Right renal cortex interstitium (tissue), 3 donors: ENCODE results near the gene TMEM231. TPM values are rescaled to one million over a fixed set of nuclear protein-coding genes. Genes with fewer than 3 reads are reported as not detected.
"Not testable (repeated sequence)": the region's sequence is repeated elsewhere in the genome, so short reads cannot be mapped to it uniquely, and the experiment has no call there.

Experiments
- DNase-seq, 3 donors: peaks; one replicate each; pipeline ENCODE4 v3.0.0-alpha.2; 2013; ENCODE audit warnings: low read depth in 3 of 3, low spot score in 2 of 3
- polyA plus RNA-seq, 3 donors: library from polyadenylated mRNA; unstranded; fragments of 120-200 nt; gene quantifications; one replicate each; pipeline ENCODE4 v1.2.1, GENCODE V29; 2013; ENCODE audit not compliant: insufficient read length in 3 of 3

Gene TMEM231
- polyA plus RNA-seq, 3 donors, result 18.4 to 20.5 (median 19.4) TPM

GRCh38 chr16:75567911-75568310 is 11.9 kb upstream of the TMEM231 start:
- DNase-seq, result no peak

- DNase-seq, result no peak
These were observed 10.8 kb upstream of the TMEM231 start for GRCh38 chr16:75566758-75567255.

- peak in 2 of 3 donors; percentile 75 to 81 for DNase-seq
These were observed 10.1 kb upstream of the TMEM231 start, which contains the start of gene GABARAPL2 for GRCh38 chr16:75566040-75566757. Gene GABARAPL2 (plus strand): TSS chr16:75566379. CDS start chr16:75566487, 108 bp downstream.

GRCh38 chr16:75565640-75566039 is 9.6 kb upstream of the TMEM231 start:
- DNase-seq, result no peak

- DNase-seq, result no peak
These were observed 3.7 kb upstream of the TMEM231 start for GRCh38 chr16:75559564-75560372.

- no peak for DNase-seq
These were observed 2.9 kb upstream of the TMEM231 start for GRCh38 chr16:75558846-75559401.

- no peak for DNase-seq
These were observed 439 bp upstream of the TMEM231 start for GRCh38 chr16:75556431-75556950.

- peak in 2 of 3 donors; percentile 78 for DNase-seq
These were observed 792 bp downstream of the TMEM231 start for GRCh38 chr16:75555213-75555706.

- DNase-seq, result no peak
These were observed 3.1 kb downstream of the TMEM231 start for GRCh38 chr16:75552951-75553350.

- no peak for DNase-seq
These were observed 5.8 kb downstream of the TMEM231 start for GRCh38 chr16:75550211-75550662.

GRCh38 chr16:75548456-75548855 is 7.6 kb downstream of the TMEM231 start:
- not testable (repeated sequence) for DNase-seq

- DNase-seq, result no peak
These were observed 9.8 kb downstream of the TMEM231 start for GRCh38 chr16:75546293-75546692.

GRCh38 chr16:75545879-75546278 is 10.2 kb downstream of the TMEM231 start:
- DNase-seq, result not testable (repeated sequence)

- not testable (repeated sequence) for DNase-seq
These were observed 13.6 kb downstream of the TMEM231 start for GRCh38 chr16:75542462-75542861.

GRCh38 chr16:75541236-75541635 is 14.8 kb downstream of the TMEM231 start:
- DNase-seq, result no peak

- DNase-seq, result not testable (repeated sequence)
These were observed 17.0 kb downstream of the TMEM231 start for GRCh38 chr16:75538882-75539565.

- DNase-seq, result no peak
These were observed 18.3 kb downstream of the TMEM231 start for GRCh38 chr16:75537776-75538175.

- DNase-seq, result no peak
These were observed 20.2 kb downstream of the TMEM231 start, which contains the start of gene CHST5 for GRCh38 chr16:75535901-75536300. Gene CHST5 (minus strand): TSS chr16:75536108. CDS start chr16:75530384, 5,724 bp downstream.

- DNase-seq, result no peak
These were observed 20.7 kb downstream of the TMEM231 start for GRCh38 chr16:75535211-75535843.
